ENCODE data around the gene STK11.

The STK11 gene

GRCh38 chr19:1211494-1212234 is 6.1 kb downstream of the STK11 start:
- DNase-seq: no peak

- DNase-seq: no peak
These were observed 8.1 kb downstream of the STK11 start for GRCh38 chr19:1213391-1214286.

GRCh38 chr19:1214299-1214861 is 8.8 kb downstream of the STK11 start:
- DNase-seq: no peak

GRCh38 chr19:1214862-1215731 is 9.5 kb downstream of the STK11 start:
- DNase-seq: no peak

GRCh38 chr19:1216756-1217155 is 11.2 kb downstream of the STK11 start:
- no peak for DNase-seq

- DNase-seq: no peak
These were observed 11.8 kb downstream of the STK11 start for GRCh38 chr19:1217366-1217765.

- DNase-seq: no peak
These were observed 13.4 kb downstream of the STK11 start for GRCh38 chr19:1218751-1219567.

GRCh38 chr19:1219786-1220476 is 14.4 kb downstream of the STK11 start:
- DNase-seq: no peak

- DNase-seq: no peak
These were observed 14.9 kb downstream of the STK11 start for GRCh38 chr19:1220477-1220930.

- no peak for DNase-seq
These were observed 15.7 kb downstream of the STK11 start for GRCh38 chr19:1220976-1221903.

- no peak for DNase-seq
These were observed 16.3 kb downstream of the STK11 start for GRCh38 chr19:1221904-1222255.

GRCh38 chr19:1222394-1222793 is 16.8 kb downstream of the STK11 start:
- no peak for DNase-seq

GRCh38 chr19:1223018-1223855 is 17.7 kb downstream of the STK11 start:
- DNase-seq: no peak

- DNase-seq: no peak
These were observed 18.7 kb downstream of the STK11 start for GRCh38 chr19:1224047-1224825.

- DNase-seq: no peak
These were observed 19.3 kb downstream of the STK11 start for GRCh38 chr19:1224847-1225246.

GRCh38 chr19:1225440-1226226 is 20.1 kb downstream of the STK11 start:
- DNase-seq: no peak

- no peak for DNase-seq
These were observed 20.6 kb downstream of the STK11 start for GRCh38 chr19:1226227-1226518.
